ENCODE results near the gene TECPR2.
A peak's percentile ranks its signal among the peaks of the same experiment; 100 is the strongest.
"Not testable (repeated sequence)": the region's sequence is repeated elsewhere in the genome, so short reads cannot be mapped to it uniquely, and the experiment has no call there.

TECPR2 gene

DNA sequence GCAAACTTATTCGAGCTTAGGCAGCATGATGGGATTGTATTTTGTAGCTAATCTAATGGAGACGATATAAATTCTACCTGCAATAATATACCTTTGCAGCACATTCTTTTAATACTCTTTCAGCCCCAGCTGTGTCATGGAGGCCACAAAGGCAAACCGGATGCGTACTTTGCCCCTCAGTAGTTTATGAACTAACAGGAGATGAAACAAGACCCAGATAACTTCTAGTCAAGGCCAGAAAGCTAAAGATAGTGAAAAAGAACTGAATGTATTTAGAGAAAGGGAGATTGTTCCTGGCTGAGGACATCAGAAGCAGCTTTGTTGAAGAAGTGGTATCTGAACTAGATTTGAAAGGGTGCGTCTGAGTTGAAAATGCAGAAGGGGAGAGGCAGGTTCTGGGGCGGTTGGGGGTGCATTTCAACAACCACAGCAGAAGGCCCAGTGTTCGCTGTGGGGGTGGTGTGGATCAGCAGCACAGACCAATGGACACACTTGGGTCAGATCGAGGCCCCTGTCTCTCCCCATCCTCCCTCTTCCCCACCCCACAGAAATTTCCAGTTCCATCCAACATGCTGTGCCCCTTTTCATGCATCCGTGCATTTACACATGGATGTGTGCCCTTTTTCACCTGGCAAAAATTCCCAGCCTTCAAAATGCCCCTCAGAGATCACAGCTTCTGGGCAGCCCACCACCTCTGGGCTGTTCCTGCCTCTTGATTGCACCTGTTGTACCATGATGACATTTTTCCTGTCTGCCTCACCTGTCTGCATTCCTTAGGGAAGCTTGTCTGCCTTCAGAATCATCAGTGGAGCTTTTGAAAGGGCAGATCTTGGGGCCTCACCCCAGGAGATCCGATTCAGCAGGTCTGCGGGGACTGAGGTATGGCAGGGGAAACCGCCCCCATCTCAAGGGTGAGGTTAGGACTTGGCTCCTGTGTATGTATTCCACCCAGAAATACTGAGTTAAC lies 41.0 kb upstream of the TECPR2 start:
- DNase-seq (ENCODE audit: low read depth in 1 of 2, low spot score in 1 of 2), result no peak
- in situ Hi-C loops (cut with HindIII; ENCODE audit: low pct_unique_long_range_greater_than_20kb, low sequenced_read_pairs), result no loop called here

DNA sequence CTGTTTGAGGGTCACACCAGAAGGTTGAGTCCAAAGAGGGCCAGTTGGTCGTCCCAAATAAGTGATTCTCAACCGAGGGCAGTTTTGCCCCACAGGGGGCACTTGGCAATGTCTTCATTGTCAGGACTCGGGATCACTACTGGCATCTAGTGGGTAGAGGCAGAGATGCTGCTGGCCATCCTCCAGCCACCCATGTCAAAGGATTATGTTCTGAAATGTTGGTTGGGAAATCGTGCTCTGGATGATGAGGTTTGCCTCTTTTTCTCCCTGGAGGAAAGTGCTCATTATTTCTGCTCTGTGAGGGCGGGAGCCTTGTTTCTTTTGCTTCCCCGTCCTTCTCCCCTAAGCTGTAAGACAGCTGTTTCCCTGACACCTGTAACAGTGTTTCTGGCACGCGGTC lies 39.6 kb upstream of the TECPR2 start:
- no peak for TF ChIP-seq JUND (IDR thresholded peaks at IDR 0.05; ENCODE audit: low read depth)
- peak; percentile 45 to 85 for DNase-seq (ENCODE audit: low read depth in 1 of 2, low spot score in 1 of 2)
- in situ Hi-C loops (cut with HindIII; ENCODE audit: low pct_unique_long_range_greater_than_20kb, low sequenced_read_pairs), result no loop called here

More for the DNA sequence above, 41.0 kb upstream of the TECPR2 start:
- no peak for TF ChIP-seq JUND (IDR thresholded peaks at IDR 0.05; ENCODE audit: low read depth)

GRCh38 chr14:102325791-102326345 lies 36.9 kb upstream of the TECPR2 start:
- in situ Hi-C loops (cut with HindIII; ENCODE audit: low pct_unique_long_range_greater_than_20kb, low sequenced_read_pairs), result no loop called here
- no peak for TF ChIP-seq JUND (IDR thresholded peaks at IDR 0.05; ENCODE audit: low read depth)
- DNase-seq (ENCODE audit: low read depth in 1 of 2, low spot score in 1 of 2), result no peak

- no peak for TF ChIP-seq JUND (IDR thresholded peaks at IDR 0.05; ENCODE audit: low read depth)
These were observed 36.2 kb upstream of the TECPR2 start for GRCh38 chr14:102326583-102326982.

DNA sequence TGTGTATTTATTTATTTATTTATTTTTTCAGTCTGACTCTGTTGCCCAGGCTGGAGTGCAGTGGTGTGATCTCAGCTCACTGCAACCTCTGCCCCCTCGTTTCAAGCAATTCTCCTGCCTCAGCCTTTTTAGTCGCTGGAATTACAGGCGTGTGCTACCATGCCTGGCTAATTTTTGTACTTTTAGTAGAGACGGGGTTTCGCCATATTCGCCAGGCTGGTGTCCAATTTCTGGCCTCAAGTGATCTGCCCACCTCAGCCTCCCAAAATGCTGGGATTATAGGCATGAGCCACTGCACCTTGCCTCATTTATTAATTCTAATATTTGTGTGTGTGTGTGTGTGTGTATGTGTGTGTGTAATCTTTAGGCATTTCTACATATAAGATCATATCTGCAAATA lies 33.4 kb upstream of the TECPR2 start:
- DNase-seq (ENCODE audit: low read depth in 1 of 2, low spot score in 1 of 2); in situ Hi-C loops (cut with HindIII; ENCODE audit: low pct_unique_long_range_greater_than_20kb, low sequenced_read_pairs): not testable (repeated sequence)

More at GRCh38 chr14:102326583-102326982, 36.2 kb upstream of the TECPR2 start:
- no peak for DNase-seq (ENCODE audit: low read depth in 1 of 2, low spot score in 1 of 2)
- in situ Hi-C loops (cut with HindIII; ENCODE audit: low pct_unique_long_range_greater_than_20kb, low sequenced_read_pairs), result no loop called here

DNA sequence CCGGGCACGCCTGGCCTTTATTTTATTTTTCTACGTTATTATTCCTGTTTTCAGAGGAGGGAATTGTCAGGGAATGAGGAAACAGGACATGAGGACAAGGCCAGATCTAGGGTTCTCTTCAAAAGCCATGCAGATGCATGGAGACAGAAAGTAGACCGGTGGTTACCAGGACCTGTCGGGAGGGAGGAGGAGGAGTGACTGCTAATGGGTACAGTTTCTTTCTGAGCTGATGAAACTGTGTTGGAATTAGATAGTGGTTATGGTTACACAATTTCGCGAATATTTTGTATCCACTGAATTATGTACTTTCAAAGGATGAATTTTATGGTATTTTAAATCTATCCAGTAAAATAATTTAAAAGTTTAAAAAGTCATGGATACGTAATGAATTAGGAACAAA lies 31.9 kb upstream of the TECPR2 start:
- no peak for DNase-seq (ENCODE audit: low read depth in 1 of 2, low spot score in 1 of 2)
- TF ChIP-seq JUND (IDR thresholded peaks at IDR 0.05; ENCODE audit: low read depth), result no peak
- in situ Hi-C loops (cut with HindIII; ENCODE audit: low pct_unique_long_range_greater_than_20kb, low sequenced_read_pairs), result no loop called here

- TF ChIP-seq JUND (IDR thresholded peaks at IDR 0.05; ENCODE audit: low read depth), result no peak
- in situ Hi-C loops (cut with HindIII; ENCODE audit: low pct_unique_long_range_greater_than_20kb, low sequenced_read_pairs), result no loop called here
- DNase-seq (ENCODE audit: low read depth in 1 of 2, low spot score in 1 of 2), result no peak
These were observed 29.4 kb upstream of the TECPR2 start for GRCh38 chr14:102333390-102333789.

GRCh38 chr14:102333795-102334705 lies 28.7 kb upstream of the TECPR2 start:
- DNase-seq (ENCODE audit: low read depth in 1 of 2, low spot score in 1 of 2), result no peak
- in situ Hi-C loops (cut with HindIII; ENCODE audit: low pct_unique_long_range_greater_than_20kb, low sequenced_read_pairs), result no loop called here
- no peak for TF ChIP-seq JUND (IDR thresholded peaks at IDR 0.05; ENCODE audit: low read depth)

DNA sequence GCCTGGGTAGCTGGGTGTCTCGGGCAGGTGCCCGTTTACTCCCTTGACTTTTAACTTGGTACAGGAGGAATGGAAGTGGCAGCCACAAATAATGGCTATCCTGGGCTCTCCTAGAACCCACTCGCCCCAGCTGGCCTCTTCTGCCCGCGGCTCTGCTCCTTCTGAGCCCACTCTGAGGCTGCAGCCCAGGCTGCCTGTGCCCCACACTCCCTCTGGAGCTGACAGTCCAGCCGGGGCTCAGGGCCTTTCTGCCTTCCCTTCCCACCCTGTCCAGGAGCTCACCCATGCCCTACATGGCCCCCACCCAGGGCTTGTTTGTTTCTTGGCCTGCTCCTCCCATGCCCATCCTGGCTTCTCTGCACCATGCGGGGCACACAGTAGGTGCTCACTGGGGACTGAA lies 27.6 kb upstream of the TECPR2 start:
- DNase-seq (ENCODE audit: low read depth in 1 of 2, low spot score in 1 of 2), result no peak
- TF ChIP-seq JUND (IDR thresholded peaks at IDR 0.05; ENCODE audit: low read depth), result no peak
- in situ Hi-C loops (cut with HindIII; ENCODE audit: low pct_unique_long_range_greater_than_20kb, low sequenced_read_pairs), result no loop called here

DNA sequence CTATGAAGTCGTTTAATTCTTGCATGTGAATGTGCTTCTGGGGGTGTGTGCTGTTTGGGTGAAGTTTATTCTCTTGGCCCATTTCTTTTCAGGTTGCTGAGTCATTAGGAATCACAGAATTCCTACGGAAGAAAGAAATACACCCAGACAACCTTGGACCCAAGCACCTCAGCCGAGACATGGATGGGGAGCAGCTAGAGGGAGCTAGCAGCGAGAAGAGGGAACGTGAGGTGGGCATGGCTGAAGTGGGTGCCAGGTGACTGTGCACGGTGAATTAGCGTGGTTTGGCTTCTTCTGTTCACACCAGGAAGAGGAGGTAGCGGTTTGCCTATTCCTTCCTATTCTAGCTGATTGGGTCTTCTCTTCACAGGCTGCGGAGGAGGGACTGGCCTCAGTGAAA lies 24.0 kb upstream of the TECPR2 start:
- no peak for DNase-seq (ENCODE audit: low read depth in 1 of 2, low spot score in 1 of 2)
- in situ Hi-C loops (cut with HindIII; ENCODE audit: low pct_unique_long_range_greater_than_20kb, low sequenced_read_pairs), result no loop called here
- no peak for TF ChIP-seq JUND (IDR thresholded peaks at IDR 0.05; ENCODE audit: low read depth)

GRCh38 chr14:102341566-102341965 lies 21.2 kb upstream of the TECPR2 start:
- no peak for DNase-seq (ENCODE audit: low read depth in 1 of 2, low spot score in 1 of 2)
- in situ Hi-C loops (cut with HindIII; ENCODE audit: low pct_unique_long_range_greater_than_20kb, low sequenced_read_pairs), result no loop called here
- no peak for TF ChIP-seq JUND (IDR thresholded peaks at IDR 0.05; ENCODE audit: low read depth)

GRCh38 chr14:102342238-102342637 lies 20.5 kb upstream of the TECPR2 start:
- no peak for TF ChIP-seq JUND (IDR thresholded peaks at IDR 0.05; ENCODE audit: low read depth)
- DNase-seq (ENCODE audit: low read depth in 1 of 2, low spot score in 1 of 2), result no peak
- in situ Hi-C loops (cut with HindIII; ENCODE audit: low pct_unique_long_range_greater_than_20kb, low sequenced_read_pairs), result no loop called here
